Right cardiac atrium (tissue), 5 donors: ENCODE measurements around the gene OR6N1. TPM values are rescaled to one million over a fixed set of nuclear protein-coding genes. Genes with fewer than 3 reads are reported as not detected.

Experiments
- polyA plus RNA-seq: library from polyadenylated mRNA; stranded (reverse); fragments of 200-250 nt; gene quantifications from one replicate; pipeline ENCODE4 v1.2.3, GENCODE V29; 2013
- total RNA-seq, 4 donors: library from RNA; stranded (reverse); fragmentation: NEBNext Ultra II Directional; extraction: Animal tissue kit (Norgen Biotek cat#: 25700); gene quantifications; one replicate each; pipeline ENCODE4 v1.2.1, GENCODE V29; 2021
- donor health status: healthy with polysubstance abuse.
- donor health status: DM: no; HTN: yes; CAD: no.
- donor health status: DM: no; HTN: no; CAD: no.
- donor health status: DM: no; HTN: yes; CAD: no; lungs with severe emphysema.
- donor health status: DM: yes; HTN: yes; CAD: no.

The OR6N1 gene
- total and polyA plus RNA-seq, 5 donors = not detected

Other genes with a start within 250 kb of the OR6N1 start
- not detected for gene OR6Y1, start 217.8 kb downstream of the OR6N1 start, total RNA-seq
- not detected for gene OR6Y1, start 217.8 kb downstream of the OR6N1 start, polyA plus RNA-seq
- gene OR6P1, start 201.6 kb downstream of the OR6N1 start, total RNA-seq = not detected
- not detected for gene OR6P1, start 201.6 kb downstream of the OR6N1 start, polyA plus RNA-seq
- not detected for gene OR10X1, start 192.3 kb downstream of the OR6N1 start, total RNA-seq
- gene OR10X1, start 192.3 kb downstream of the OR6N1 start, polyA plus RNA-seq = not detected
- gene OR10Z1, start 166.9 kb downstream of the OR6N1 start, total RNA-seq = not detected
- not detected for gene OR10Z1, start 166.9 kb downstream of the OR6N1 start, polyA plus RNA-seq
- gene SPTA1, start 85.5 kb downstream of the OR6N1 start, total RNA-seq = not detected
- not detected for gene SPTA1, start 85.5 kb downstream of the OR6N1 start, polyA plus RNA-seq
- not detected for gene OR6K2, start 71.5 kb downstream of the OR6N1 start, total RNA-seq
- gene OR6K2, start 71.5 kb downstream of the OR6N1 start, polyA plus RNA-seq = not detected
- not detected for gene OR6K3, start 51.5 kb downstream of the OR6N1 start, total RNA-seq
- not detected for gene OR6K3, start 51.5 kb downstream of the OR6N1 start, polyA plus RNA-seq
- gene OR6K6, start 17.5 kb downstream of the OR6N1 start, total RNA-seq = not detected
- gene OR6K6, start 17.5 kb downstream of the OR6N1 start, polyA plus RNA-seq = not detected
- gene OR6N2, start 9.0 kb upstream of the OR6N1 start, total RNA-seq = not detected
- gene OR6N2, start 9.0 kb upstream of the OR6N1 start, polyA plus RNA-seq = not detected
- 1 to 10 TPM; 2.3 to 6.4 (median 4.2) TPM for gene MNDA, start 59.2 kb upstream of the OR6N1 start, total RNA-seq
- gene MNDA, start 59.2 kb upstream of the OR6N1 start, polyA plus RNA-seq = 0.95 TPM
- gene PYHIN1, start 159.4 kb upstream of the OR6N1 start, total RNA-seq = under 1 TPM in 3 of 4 donors, not detected in 1; 0.56 to 0.66 (median 0.62) TPM
- 0.20 TPM for gene PYHIN1, start 159.4 kb upstream of the OR6N1 start, polyA plus RNA-seq
- gene IFI16, start 237.7 kb upstream of the OR6N1 start, total RNA-seq = 10 to 100 TPM; 29.5 to 43.1 (median 34.1) TPM
- gene IFI16, start 237.7 kb upstream of the OR6N1 start, polyA plus RNA-seq = 34.1 TPM